ENCODE measurements around the gene TCF25. TPM values are rescaled to one million over a fixed set of nuclear protein-coding genes. Genes with fewer than 3 reads are reported as not detected.
"Not testable (repeated sequence)": the region's sequence is repeated elsewhere in the genome, so short reads cannot be mapped to it uniquely, and the experiment has no call there.

TCF25 gene
- total RNA-seq (2022) (270 and 300 TPM in 2 replicates), Bru-seq, nascent RNA (percentile 82 among the genes with signal in this experiment), BruChase-seq, experiment 1, labeled RNA remaining after a 6-hour chase (percentile 91 among the genes with signal in this experiment), BruChase-seq, experiment 2, labeled RNA remaining after a 2-hour chase (percentile 90 among the genes with signal in this experiment)
- long read RNA-seq, transcript TCF25-201 (18 exons, 2,233 nt) = major isoform, 80 of 151 reads
- long read RNA-seq, partial matches to known transcripts = 18 of 151 reads
- long read RNA-seq, other reads (novel, unspliced or antisense) = 50 of 151 reads

GRCh38 chr16:89873109-89873971 is at the start of gene TCF25:
Gene TCF25 (plus strand): TSS chr16:89873592. CDS start chr16:89873668, 76 bp downstream.
- Mint-ChIP-seq H3K4me3 (ENCODE audit: low read depth, unreplicated experiment) (peak within 1 kb of the TSS; percentile 93), H3K4me1 (ENCODE audit: low read depth, unreplicated experiment) (peaks cover 15% of the 10 kb centered on the region), H3K27ac (ENCODE audit: unreplicated experiment) (peak within 1 kb of the TSS; percentile 93), H3K36me3 (ENCODE audit: insufficient read depth, unreplicated experiment) (peaks cover 62% of the 10 kb centered on the region), H3K27me3 (ENCODE audit: unreplicated experiment) (no peaks in the 10 kb centered on the region), H3K9me3 (ENCODE audit: low read depth, unreplicated experiment) (no peaks in the 10 kb centered on the region)
- TF ChIP-seq, protein P1, sequence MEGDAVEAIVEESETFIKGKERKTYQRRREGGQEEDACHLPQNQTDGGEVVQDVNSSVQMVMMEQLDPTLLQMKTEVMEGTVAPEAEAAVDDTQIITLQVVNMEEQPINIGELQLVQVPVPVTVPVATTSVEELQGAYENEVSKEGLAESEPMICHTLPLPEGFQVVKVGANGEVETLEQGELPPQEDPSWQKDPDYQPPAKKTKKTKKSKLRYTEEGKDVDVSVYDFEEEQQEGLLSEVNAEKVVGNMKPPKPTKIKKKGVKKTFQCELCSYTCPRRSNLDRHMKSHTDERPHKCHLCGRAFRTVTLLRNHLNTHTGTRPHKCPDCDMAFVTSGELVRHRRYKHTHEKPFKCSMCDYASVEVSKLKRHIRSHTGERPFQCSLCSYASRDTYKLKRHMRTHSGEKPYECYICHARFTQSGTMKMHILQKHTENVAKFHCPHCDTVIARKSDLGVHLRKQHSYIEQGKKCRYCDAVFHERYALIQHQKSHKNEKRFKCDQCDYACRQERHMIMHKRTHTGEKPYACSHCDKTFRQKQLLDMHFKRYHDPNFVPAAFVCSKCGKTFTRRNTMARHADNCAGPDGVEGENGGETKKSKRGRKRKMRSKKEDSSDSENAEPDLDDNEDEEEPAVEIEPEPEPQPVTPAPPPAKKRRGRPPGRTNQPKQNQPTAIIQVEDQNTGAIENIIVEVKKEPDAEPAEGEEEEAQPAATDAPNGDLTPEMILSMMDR (IDR thresholded peaks at IDR 0.05; ENCODE audit: unreplicated experiment) = no peak
- intact Hi-C loops (cut with micrococcal nuclease; ENCODE audit: unreplicated experiment) = no loop called here
- TSS peak; percentile 65 for BruUV-seq (replicated peaks)
- peak; percentile 89 for DNase-seq
- CTCF ChIA-PET = interaction anchor here (0.6 to 1.7 kb wide), 12 partner anchors 9 to 298 kb away, joined by 3 to 8 read pairs (median 4); partner anchors contain the start of genes FANCA and TUBB3

DNA sequence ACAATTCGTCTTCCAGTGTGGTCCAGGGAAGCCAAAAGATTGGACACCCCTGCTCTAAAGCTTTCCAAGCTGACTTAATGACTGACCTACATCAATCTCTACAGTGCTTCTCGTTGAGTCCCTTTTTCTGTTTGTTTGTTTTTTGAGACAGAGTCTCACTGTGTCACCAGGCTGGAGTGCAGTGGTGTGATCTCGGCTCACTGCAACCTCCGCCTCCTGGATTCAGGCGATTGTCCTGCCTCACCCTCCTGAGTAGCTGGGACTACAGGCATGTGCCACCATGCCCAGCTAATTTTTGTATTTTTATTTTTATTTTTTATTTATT is 49.6 kb upstream of the TCF25 start:
- H3K27me3 Mint-ChIP-seq (ENCODE audit: unreplicated experiment); CTCF ChIA-PET; BruUV-seq (replicated peaks); DNase-seq; intact Hi-C loops (cut with micrococcal nuclease; ENCODE audit: unreplicated experiment); H3K4me3 Mint-ChIP-seq (ENCODE audit: low read depth, unreplicated experiment); H3K9me3 Mint-ChIP-seq (ENCODE audit: low read depth, unreplicated experiment); H3K27ac Mint-ChIP-seq (ENCODE audit: unreplicated experiment): not testable (repeated sequence)
- peaks cover 21% of the 10 kb centered on the region for H3K4me1 Mint-ChIP-seq (ENCODE audit: low read depth, unreplicated experiment)
- peaks cover 23% of the 10 kb centered on the region for H3K36me3 Mint-ChIP-seq (ENCODE audit: insufficient read depth, unreplicated experiment)

DNA sequence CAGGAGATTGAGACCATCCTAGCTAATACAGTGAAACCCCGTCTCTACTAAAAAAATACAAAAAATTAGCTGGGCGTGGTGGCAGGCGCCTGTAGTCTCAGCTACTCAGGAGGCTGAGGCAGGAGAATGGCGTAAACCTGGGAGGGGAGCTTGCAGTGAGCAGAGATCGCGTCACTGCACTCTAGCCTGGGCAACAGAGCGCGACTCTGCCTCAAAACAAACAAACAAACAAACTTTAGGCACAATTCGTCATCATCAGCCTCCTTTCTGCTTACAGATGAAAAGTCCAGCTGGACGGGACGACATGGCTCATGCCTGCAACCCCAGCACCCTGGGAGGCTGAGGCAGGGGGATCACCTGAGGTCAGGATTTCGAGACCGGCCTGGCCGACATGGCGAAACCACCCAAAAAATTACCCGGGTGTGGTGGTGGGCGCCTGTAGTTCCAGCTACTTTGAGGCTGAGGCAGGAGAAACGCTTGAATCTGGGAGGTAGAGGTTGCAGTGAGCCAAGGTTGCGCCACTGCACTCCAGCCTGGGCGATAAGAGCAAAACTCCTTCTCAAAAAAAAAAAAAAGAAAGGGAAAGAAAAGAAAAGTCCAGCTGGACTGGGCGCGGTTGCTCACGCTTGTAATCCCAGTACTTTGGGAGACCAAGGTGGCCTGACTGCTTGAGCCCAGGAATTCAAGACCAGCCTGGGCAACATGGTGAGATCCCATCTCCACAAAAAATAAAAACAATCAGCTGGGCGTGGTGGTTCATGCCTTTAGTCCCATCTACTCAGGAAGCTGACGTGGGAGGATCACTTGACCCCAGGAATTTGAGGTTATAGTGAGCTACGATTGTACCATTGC is 46.6 kb upstream of the TCF25 start:
- no peak overlapping the region for H3K27ac Mint-ChIP-seq (ENCODE audit: unreplicated experiment)

GRCh38 chr16:89827383-89828198 is 45.8 kb upstream of the TCF25 start:
- BruUV-seq (replicated peaks) = TSS peak; percentile 79
- Mint-ChIP-seq H3K27me3 (ENCODE audit: unreplicated experiment) (no peaks in the 10 kb centered on the region), H3K27ac (ENCODE audit: unreplicated experiment) (no peak overlapping the region), H3K36me3 (ENCODE audit: insufficient read depth, unreplicated experiment) (peaks cover 44% of the 10 kb centered on the region), H3K9me3 (ENCODE audit: low read depth, unreplicated experiment) (no peaks in the 10 kb centered on the region), H3K4me1 (ENCODE audit: low read depth, unreplicated experiment) (peaks cover 28% of the 10 kb centered on the region), H3K4me3 (ENCODE audit: low read depth, unreplicated experiment) (peak overlapping the region; percentile 72)
- intact Hi-C loops (cut with micrococcal nuclease; ENCODE audit: unreplicated experiment) = no loop called here
- TF ChIP-seq, protein P1 (IDR thresholded peaks at IDR 0.05; ENCODE audit: unreplicated experiment) = no peak
- DNase-seq = peak; percentile 55
- CTCF ChIA-PET = interaction anchor here (0.6 to 3.0 kb wide), 2 partner anchors 10 to 225 kb away, joined by 4 to 11 read pairs; no protein-coding TSS in a partner anchor

More for the DNA sequence above, 46.6 kb upstream of the TCF25 start:
- BruUV-seq (replicated peaks) = no TSS peak
- intact Hi-C loops (cut with micrococcal nuclease; ENCODE audit: unreplicated experiment) = no loop called here
- TF ChIP-seq, protein P1 (IDR thresholded peaks at IDR 0.05; ENCODE audit: unreplicated experiment) = no peak
- Mint-ChIP-seq H3K36me3 (ENCODE audit: insufficient read depth, unreplicated experiment) (peaks cover 38% of the 10 kb centered on the region), H3K9me3 (ENCODE audit: low read depth, unreplicated experiment) (no peaks in the 10 kb centered on the region), H3K4me3 (ENCODE audit: low read depth, unreplicated experiment) (peak overlapping the region; percentile 72), H3K27me3 (ENCODE audit: unreplicated experiment) (no peaks in the 10 kb centered on the region), H3K4me1 (ENCODE audit: low read depth, unreplicated experiment) (peaks cover 30% of the 10 kb centered on the region)
- CTCF ChIA-PET = interaction anchor here (0.6 to 3.0 kb wide), 2 partner anchors 11 to 224 kb away, joined by 4 to 11 read pairs; no protein-coding TSS in a partner anchor
- DNase-seq = no peak

Data from Calu3 (cell line).